GM19099 (cell line): ENCODE measurements around the gene NEU1.

Experiments used
- POLR2A ChIP-seq: IDR thresholded peaks from 3 replicates; pipeline ENCODE4 v1.6.1; 2011; ENCODE audit warnings: low read depth; ENCODE audit not compliant: insufficient read length; ENCODE audit errors: extremely low read depth

Gene NEU1

GRCh38 chr6:31861150-31861549 is 1.5 kb downstream of the NEU1 start:
- TF ChIP-seq POLR2A, result no peak

DNA sequence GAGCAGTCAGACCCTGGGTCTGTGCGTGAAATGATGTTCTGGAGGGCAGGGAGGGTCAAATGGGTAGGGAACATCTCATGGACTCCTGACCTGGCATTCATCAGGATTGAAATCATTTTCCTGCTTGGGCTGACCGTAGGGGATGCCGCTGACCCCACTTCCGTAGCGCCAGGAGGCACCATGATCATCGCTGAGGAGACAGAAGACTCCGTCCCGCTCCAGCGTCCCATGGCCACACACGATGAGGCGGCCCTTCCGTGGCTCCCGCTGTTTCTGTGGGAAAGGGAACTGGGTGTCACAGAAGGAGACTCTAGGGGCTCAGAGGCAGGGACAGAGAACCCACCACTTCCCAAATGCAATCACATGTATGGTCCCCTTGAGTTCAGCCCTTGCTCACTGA is 2.3 kb downstream of the NEU1 start:
- no peak for TF ChIP-seq POLR2A

DNA sequence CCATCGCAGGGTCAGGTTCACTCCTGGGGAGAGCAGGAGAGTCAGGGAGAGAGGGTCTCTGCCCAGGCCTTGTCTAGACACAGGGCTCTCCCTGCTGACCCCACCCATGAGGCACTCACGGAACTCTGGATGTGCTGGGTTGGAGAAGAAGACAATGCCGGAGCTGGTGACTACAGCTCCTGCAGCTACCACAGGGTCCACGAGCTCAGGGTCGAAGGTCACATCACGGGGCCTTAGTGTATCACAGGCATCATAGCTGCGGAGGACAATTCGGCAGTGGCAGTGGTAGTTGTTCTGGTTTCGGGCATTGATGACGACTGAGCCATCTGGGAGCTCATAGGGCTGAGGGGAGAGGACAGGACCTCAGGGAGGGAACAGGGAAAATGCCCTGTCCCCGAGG is 2.7 kb downstream of the NEU1 start:
- TF ChIP-seq POLR2A, result no peak

GRCh38 chr6:31858707-31859106 is 3.9 kb downstream of the NEU1 start:
- TF ChIP-seq POLR2A, result no peak

GRCh38 chr6:31851485-31851832 is 11.2 kb downstream of the NEU1 start:
- no peak for TF ChIP-seq POLR2A

GRCh38 chr6:31850765-31851484 is 11.7 kb downstream of the NEU1 start:
- TF ChIP-seq POLR2A, result no peak

DNA sequence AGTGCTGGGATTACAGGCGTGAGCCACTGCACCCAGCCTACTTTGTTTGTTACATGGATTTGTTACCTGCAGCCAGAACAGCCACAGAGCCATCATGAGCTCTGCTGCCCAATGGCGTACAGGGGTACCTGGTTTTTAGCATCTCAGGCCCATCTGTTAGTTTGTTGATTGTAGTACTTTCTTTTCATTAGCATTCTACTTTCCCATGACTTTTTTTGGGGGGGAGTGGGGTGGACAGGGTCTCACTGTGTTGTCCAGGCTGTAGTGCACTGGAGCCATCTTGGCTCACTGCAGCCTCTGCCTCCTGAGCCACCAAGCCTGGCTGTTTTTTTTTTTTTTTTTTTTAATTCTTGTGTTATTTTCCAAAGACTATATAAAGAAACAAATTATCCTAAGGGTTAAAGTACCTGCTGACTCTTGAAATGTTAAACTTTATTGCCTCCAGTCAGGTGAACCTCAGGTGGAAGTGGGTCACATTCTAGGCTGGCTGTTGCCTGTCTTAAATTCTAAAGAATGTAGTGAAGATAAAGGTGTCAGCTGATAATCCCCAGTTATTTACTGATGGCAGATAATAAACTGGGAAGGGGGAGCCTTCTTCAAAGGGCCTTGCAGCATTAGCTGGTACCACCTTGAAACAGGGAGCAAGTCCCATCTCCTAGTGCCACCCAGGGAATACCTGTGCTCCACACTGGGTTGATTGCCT is 15.2 kb downstream of the NEU1 start:
- TF ChIP-seq POLR2A, result no peak

GRCh38 chr6:31844507-31844906 is 18.1 kb downstream of the NEU1 start:
- TF ChIP-seq POLR2A, result no peak

DNA sequence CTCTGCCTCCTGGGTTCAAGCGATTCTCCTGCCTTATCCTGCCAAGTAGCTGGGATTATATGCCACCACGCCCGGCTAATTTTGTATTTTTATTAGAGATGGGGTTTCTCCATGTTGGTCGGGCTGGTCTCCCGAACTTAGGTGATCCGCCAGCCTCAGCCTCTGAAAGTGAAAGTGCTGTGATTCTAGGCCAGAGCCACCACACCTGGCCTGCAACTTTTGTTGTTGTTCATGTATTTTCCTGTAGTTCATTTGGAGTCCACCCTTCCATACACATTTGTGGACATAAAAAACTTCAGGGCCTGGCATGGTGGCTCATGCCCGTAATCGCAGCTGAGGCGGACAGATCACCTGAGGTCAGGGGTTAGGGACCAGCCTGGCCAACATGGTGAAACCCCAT is 20.6 kb downstream of the NEU1 start:
- peak; percentile 33 for TF ChIP-seq POLR2A

DNA sequence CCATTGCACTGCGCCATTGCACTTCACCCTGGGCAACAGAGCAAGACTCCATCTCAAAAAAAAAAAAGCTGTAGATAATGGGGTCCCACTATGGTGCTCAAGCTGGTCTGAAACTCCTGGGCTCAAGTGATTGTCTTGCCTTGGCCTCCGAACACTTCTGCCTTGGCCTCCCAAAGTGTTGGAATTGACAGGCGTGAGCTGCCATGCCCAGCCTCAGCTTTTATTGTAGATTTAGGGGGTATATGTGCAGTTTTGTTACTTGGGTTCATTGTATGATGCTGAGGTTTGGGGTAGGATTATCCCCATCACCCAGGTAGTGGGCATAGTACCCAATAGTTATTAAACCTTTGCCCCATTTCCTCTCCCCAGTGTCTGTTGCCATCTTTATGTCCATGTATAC is 23.7 kb downstream of the NEU1 start:
- TF ChIP-seq POLR2A, result no peak

DNA sequence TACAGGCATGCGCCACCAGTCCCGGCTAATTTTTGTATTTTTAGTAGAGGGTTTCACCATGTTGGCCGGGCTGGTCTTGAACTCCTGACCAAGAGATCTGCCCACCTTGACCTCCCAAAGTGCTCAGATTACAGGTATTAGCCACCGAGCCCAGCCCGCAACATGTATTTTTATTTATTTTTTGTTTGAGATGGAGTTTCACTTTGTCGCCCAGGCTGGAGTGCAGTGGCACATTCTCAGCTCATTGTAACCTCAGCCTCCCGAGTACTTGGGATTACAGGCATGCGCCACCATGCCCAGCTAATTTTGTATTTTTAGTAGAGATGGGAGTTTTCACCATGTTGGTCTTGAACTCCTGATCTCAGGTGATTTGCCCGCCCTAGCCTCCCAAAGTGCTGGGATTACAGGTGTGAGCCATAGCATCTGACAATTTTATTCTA is 24.5 kb downstream of the NEU1 start:
- peak; percentile 16 for TF ChIP-seq POLR2A

DNA sequence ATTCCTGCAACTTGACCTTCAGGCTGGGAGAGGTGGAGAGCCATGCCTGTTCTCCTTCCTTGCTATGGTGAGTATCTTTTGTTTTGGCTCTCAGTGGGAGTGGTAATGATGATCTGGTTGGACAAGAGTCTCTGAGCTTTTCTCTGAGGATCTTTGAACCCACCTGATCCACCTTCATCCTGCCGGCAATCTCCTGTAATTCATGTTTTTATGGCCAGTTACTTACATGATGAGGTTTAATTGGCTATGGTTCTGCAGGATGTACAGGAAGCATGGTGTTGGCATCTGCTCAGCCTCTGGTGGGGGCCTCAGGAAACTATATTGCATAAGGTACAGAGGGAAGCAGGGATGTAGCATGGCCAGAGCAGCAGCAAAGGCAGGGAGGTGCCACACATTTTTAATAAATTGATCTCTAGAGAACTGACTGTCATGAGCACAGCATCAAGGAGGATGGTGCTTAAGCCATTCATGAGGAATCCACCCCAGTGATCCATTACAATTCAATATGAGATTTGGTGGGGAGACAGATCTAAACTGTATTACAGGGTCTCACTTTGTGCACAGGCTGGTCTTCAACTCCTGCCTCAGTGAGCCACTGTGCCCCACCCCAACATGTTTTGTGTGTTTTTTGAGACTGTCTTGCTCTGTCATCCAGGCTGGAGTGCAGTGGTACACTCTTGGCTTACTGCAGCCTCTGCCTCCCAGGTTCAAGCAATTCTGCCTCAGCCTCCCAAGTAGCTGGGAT is 25.1 kb downstream of the NEU1 start:
- TF ChIP-seq POLR2A, result no peak

DNA sequence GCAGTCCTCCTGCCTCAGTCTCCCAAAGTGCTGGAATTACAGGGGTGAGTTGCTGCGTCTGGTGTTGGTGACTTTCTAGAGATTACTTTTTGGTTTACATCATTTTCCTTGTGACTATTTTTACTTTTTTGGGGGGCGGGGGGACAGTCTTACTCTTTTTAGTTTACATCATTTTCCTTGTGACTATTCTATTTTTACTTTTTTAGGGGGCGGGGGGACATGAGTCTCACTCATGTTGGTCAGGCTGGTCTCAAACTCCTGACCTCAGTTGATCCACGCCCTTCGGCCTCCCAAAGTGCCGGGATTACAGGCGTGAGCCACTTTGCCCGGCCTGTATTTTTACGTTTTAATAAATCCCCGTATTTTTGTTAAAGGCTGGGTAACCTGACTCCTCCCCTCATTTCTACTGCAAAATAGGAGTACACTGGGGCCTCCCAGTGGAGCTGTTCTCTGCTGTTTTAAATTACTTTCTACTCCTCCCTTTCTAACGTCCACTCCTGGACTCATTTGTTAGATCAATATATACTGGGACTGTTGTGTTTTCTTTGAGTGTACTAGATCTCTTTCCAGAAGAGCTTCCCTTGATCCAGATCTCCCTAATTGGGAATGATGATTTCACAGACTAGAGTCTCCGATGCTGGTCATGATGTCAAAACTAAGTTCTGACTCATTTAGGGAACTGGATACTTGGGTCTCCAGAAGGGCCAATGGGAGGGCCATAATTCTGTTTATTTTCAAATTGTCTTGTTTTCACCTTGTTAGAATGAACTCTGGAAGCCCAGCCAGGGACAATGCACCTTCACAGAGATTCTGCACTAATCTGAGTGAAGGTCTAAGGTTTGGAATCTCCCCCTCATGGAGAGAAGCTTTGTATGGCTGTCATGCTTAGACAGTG is 25.9 kb downstream of the NEU1 start:
- no peak for TF ChIP-seq POLR2A

GRCh38 chr6:31836047-31836473 is 26.6 kb downstream of the NEU1 start:
- TF ChIP-seq POLR2A, result no peak
